DLD1 (cell line): ENCODE results near the gene GPA33.

Experiments used
- in situ Hi-C: cut with HindIII; loops from 2 replicates; pipeline ENCODE4 v1.10.0; 2017; ENCODE audit warnings: low sequenced_read_pairs

The GPA33 gene

GRCh38 chr1:167090314-167090942 is at the start of gene GPA33:
GPA33 (minus strand) TSS chr1:167090377; CDS start chr1:167090287, 90 bp downstream.
- in situ Hi-C loops = no loop called here

- in situ Hi-C loops = no loop called here
These were observed 48.5 kb upstream of the GPA33 start for GRCh38 chr1:167138703-167139102.

GRCh38 chr1:167137793-167138510 is 47.8 kb upstream of the GPA33 start:
- in situ Hi-C loops = no loop called here

- in situ Hi-C loops = no loop called here
These were observed 47.2 kb upstream of the GPA33 start for GRCh38 chr1:167137332-167137781.

GRCh38 chr1:167136806-167137205 is 46.6 kb upstream of the GPA33 start:
- in situ Hi-C loops = no loop called here

- in situ Hi-C loops = no loop called here
These were observed 46.0 kb upstream of the GPA33 start for GRCh38 chr1:167136191-167136614.

DNA sequence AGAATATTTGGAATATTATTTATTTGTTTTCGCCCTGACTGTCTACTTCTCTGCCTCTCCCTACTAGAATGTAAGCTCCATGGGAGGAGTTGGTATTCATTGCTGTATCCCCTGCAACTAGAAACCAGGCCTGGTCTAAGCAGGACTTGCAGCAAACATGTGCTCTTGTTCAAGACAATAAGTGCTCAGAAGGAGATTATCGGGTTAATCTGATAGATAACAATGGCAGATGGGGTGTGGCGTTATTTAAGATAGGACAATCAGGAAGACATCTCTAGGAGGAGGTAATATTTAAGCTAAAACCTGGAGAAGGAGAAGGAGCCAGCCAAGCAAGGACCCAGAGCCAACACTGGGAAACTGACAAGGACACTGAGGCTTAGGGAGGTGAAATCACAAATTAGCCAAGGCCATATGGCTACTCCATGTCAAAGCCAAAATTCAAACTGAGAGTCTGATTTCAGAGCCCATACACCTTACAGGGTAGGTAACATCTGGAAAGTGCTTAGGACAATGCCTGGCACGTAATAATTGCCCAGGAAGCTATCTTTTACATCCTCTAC is 45.2 kb upstream of the GPA33 start:
- in situ Hi-C loops = no loop called here

- in situ Hi-C loops = no loop called here
These were observed 42.3 kb upstream of the GPA33 start for GRCh38 chr1:167132301-167133010.

- in situ Hi-C loops = no loop called here
These were observed 40.8 kb upstream of the GPA33 start for GRCh38 chr1:167130829-167131510.

DNA sequence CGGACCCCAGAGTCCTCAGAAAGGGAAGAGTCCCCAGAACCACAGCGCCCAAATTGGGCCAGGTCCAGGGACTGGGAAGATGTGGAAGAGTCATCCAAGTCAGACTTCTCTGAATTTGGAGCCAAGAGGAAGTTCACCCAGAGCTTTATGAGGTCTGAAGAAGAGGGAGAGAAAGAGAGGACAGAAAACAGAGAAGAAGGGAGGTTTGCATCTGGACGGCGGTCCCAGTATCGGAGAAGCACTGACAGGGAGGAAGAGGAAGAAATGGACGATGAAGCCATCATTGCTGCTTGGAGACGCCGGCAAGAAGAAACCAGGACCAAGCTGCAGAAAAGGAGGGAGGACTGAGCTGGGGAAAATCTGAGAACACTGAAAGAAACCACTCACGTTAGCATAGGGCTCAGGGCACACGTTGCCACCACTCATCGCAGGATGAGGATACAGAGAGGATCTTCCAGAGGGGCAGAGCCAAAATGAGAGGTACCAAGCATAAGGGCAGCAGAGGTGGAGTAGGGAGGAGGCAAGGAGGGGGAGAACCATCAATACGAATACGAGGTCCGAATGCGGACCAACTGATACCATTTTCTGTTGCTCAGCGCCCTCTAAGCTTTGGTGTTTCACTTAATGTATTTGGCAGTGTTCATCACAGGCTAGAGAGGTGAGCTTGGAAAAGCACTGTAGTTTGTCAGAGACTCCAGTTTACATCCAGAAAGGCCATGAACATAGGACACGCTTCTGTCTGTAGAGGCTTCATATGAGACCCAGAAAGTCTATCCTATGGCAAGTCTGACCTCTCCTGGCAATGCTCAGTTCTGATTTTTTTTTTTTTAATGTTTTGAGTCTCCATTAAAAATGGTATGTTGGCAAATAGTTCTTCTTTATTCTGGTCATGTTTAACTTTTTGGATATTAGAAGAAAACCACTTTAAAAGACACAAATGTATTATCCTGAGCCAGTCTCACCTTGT is 38.4 kb upstream of the GPA33 start:
- in situ Hi-C loops = no loop called here

DNA sequence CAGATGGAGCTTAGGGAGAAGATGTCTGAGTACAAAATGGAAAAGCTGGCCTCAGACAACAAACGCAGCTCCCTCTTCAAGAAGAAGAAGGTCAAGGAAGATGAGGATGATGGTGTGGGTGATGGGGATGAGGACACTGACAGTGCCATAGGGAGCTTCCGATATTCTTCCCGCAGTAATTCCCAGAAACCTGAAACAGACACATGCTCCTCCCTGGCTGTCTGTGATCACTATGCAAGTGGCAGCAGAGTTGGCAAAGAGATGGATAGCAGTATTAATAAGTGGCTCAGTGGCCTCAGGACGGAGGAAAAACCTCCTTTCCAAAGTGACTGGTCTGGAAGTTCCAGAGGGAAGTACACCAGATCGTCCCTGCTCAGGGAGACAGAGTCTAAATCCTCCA is 37.5 kb upstream of the GPA33 start:
- in situ Hi-C loops = no loop called here

GRCh38 chr1:167127236-167127635 is 37.1 kb upstream of the GPA33 start:
- in situ Hi-C loops = no loop called here

DNA sequence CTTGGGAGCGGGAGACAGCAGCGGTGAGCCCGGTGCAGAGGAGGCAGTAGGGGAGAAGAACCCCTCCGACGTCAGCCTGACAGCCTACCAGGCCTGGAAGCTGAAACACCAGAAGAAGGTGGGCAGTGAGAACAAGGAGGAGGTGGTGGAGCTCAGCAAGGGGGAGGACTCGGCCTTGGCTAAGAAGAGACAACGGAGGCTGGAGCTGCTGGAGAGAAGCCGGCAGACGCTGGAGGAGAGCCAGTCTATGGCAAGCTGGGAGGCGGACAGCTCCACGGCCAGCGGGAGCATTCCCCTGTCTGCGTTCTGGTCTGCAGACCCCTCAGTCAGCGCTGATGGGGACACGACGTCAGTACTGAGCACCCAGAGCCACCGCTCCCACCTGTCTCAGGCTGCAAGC is 36.6 kb upstream of the GPA33 start:
- in situ Hi-C loops = no loop called here

- in situ Hi-C loops = no loop called here
These were observed 36.1 kb upstream of the GPA33 start for GRCh38 chr1:167126317-167126716.

GRCh38 chr1:167122568-167122967 is 32.4 kb upstream of the GPA33 start:
- in situ Hi-C loops = no loop called here

DNA sequence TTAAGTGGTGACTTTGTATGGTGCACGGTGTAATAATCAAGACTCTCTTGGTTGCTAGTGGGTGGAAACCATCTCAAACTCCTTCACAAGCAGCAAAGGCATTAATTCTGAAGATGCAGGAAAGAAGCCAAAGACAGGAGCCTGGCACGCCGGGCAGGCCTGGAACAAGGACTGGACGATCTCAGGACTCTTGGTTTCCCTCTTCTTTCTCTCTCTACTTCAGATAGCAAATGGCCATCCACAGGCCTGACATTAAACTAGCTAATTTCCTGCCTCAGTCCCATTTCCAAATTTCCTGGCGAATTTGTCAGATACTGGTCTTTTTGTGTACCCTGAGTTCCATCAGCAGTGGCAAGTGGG is 31.9 kb upstream of the GPA33 start:
- in situ Hi-C loops = no loop called here

DNA sequence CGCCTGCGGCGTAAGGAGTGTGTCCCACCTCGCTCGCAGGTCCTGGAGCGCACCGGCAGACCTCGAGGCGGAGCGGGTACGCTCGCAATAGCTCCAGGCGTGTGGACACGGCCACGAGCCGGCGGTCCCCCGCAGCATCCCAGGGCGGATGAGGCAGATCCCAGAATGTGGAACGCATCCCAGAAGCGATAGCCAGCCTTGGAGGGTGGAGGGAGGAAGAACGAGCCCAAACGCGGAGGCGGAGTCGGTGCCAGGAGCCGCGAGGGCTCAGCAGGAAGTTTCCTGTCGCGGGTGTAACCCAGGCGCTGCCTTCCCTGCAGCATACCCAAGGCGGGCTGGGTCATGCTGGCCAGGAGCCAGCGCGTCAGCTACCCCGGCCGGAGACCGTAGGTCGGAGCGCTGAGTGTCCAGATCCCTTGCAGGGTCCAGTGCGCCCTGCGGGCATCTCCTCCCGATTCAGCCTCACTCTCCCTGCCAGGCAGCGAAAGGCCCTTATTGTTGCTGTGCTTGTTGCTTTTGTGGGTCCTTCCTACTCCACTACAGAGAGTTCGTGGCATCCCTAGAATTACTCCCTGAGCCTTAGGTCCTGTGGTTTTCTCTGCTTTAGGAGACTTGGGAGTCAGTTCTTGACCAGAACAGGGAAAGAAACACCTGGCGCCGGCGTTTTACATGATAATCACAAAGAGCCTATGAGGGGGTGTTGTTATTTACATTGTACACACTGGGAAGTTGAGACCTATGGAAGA is 31.4 kb upstream of the GPA33 start:
- in situ Hi-C loops = no loop called here

DNA sequence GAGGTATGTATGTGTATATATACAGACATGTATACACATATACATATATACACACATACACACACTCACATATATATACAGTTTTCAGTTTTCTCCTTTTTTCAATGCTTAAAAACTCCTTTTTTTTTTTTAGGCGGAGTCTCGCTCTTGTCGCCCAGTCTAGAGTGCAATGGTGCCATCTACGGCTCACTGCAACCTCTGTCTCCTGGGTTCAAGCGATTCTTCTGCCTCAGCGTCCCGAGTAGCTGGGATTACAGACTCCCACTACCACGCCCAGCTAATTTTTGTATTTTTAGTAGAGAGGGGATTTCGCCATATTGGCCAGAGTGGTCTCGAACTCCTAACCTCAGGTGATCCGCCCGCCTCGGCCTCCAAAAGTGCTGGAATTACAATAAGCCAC is 30.7 kb upstream of the GPA33 start:
- in situ Hi-C loops = no loop called here

- in situ Hi-C loops = no loop called here
These were observed 29.5 kb upstream of the GPA33 start for GRCh38 chr1:167119696-167120095.
